Measurements from ENCODE around the gene EPHA6.

DNA sequence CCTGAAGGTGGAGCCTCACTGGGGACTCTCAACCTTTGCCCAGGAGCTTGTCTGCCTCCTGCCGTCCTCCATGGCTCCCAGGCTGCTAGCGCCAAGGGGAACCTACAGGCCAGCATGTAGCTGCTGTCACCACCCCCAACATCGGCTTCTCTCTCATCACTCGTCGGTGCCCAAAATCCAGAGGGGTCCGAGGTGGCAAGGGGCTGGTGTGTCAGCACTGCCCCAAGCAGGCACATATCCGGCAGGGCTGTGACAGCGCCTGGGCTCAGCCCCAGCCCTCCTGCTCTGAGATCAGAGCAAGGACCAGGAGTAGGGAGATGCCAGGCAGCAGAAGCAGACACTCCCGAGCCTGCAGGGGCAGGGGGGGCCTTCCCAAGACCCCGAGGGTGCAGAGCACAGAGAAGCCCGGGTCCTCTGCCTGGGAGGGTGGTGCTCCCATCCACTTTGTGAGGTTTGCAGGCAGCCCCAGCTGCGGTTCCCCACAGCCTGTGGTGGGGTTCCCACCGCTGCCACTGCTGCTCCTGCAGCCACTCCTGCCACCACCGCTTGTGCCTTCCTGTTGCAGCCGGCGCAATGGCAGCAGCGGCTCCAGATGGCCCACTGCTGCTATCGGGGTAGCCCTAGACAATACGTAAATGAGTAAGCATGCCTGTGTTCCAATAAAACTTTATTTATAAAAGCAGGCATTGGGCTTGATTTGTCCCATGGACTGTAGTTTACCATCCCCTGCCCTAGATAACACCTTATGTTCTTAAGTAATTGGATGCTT lies 451.0 kb downstream of the EPHA6 start:
- TF ChIP-seq, protein P1, sequence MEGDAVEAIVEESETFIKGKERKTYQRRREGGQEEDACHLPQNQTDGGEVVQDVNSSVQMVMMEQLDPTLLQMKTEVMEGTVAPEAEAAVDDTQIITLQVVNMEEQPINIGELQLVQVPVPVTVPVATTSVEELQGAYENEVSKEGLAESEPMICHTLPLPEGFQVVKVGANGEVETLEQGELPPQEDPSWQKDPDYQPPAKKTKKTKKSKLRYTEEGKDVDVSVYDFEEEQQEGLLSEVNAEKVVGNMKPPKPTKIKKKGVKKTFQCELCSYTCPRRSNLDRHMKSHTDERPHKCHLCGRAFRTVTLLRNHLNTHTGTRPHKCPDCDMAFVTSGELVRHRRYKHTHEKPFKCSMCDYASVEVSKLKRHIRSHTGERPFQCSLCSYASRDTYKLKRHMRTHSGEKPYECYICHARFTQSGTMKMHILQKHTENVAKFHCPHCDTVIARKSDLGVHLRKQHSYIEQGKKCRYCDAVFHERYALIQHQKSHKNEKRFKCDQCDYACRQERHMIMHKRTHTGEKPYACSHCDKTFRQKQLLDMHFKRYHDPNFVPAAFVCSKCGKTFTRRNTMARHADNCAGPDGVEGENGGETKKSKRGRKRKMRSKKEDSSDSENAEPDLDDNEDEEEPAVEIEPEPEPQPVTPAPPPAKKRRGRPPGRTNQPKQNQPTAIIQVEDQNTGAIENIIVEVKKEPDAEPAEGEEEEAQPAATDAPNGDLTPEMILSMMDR (IDR thresholded peaks at IDR 0.05 in 2 of 3, conservative IDR thresholded peaks at IDR 0.05 in 1 of 3; ENCODE audit: insufficient read depth in 2 of 3, low read depth in 1 of 3, low read length in 3 of 3) = no peak
- TF ChIP-seq KLF6 (CRISPR knock-in tag; IDR thresholded peaks at IDR 0.05; ENCODE audit: borderline replicate concordance) (no peak), TAF7 (tag; IDR thresholded peaks at IDR 0.05) (no peak), PPARD (CRISPR knock-in tag; IDR thresholded peaks at IDR 0.05) (no peak), ZNF449 (CRISPR knock-in tag; IDR thresholded peaks at IDR 0.05) (no peak)

Data from K562 (cell line).